Pancreas (tissue), 10 donors: Measurements from ENCODE around the gene LHFPL3. TPM values are rescaled to one million over a fixed set of nuclear protein-coding genes. Genes with fewer than 3 reads are reported as not detected.

Experiments
- ATAC-seq, 4 donors: fragments of 200-7000 bp; cut with Tn5 transposase; one replicate each; pipeline versions ENCODE4 v1.8.0 to v1.9.1; 2020; ENCODE audit warnings: mild to moderate bottlenecking in 4 of 4, moderate library complexity in 4 of 4
- DNase-seq, 6 donors: peaks; one replicate each; pipeline ENCODE4 v3.0.0-alpha.2; 2020
- FAIRE-seq: peaks from 2 replicates; lab custom pipeline; 2012; peaks lifted over from hg19 to GRCh38; lab: Jason Lieb, UNC
- H3K27ac ChIP-seq, 4 donors: fragments of 200-600 bp; sonication (generic); 1 replicate in 3 of 4; 2 replicates in 1 of 4; pipeline versions ENCODE4 v1.5.0 to v1.8.0; 2020
- H3K27me3 ChIP-seq, 4 donors: fragments of 200-600 bp; one replicate each; pipeline ENCODE4 v1.8.0; 2021
- H3K36me3 ChIP-seq, 3 donors: fragments of 200-600 bp; sonication (generic) in 1 of 3; one replicate each; pipeline versions ENCODE4 v1.5.0 to v1.8.0; 2020 to 2021
- H3K4me1 ChIP-seq, 3 donors: fragments of 200-600 bp; one replicate each; pipeline ENCODE4 v1.8.0; 2021
- H3K4me3 ChIP-seq, 4 donors: fragments of 200-600 bp; sonication (generic) in 2 of 4; one replicate each; pipeline versions ENCODE4 v1.5.0 to v1.8.0; 2020 to 2021
- H3K9me3 ChIP-seq, 4 donors: fragments of 200-600 bp; one replicate each; pipeline ENCODE4 v1.8.0; 2021
- WGBS, 2 donors: extraction: QIAGEN DNeasy Blood & Tissue Kit; methylation state at CpG; one replicate each; pipeline ENCODE4 v1.1.7; 2013; 5-methylcytosine and 5-hydroxymethylcytosine counted together
- intact Hi-C, 3 donors: fragments of 100-400 bp; cut with DNase I; formaldehyde crosslinking; loops; one replicate each; pipeline versions ENCODE4 v1.11.1 to v1.14.2; 2022
- polyA plus RNA-seq, 2 donors: library from polyadenylated mRNA; stranded (reverse); fragments of 200-250 nt; gene quantifications; one replicate each; pipeline ENCODE4 v1.2.3, GENCODE V29; 2013
- total RNA-seq, 6 donors: library from RNA; stranded (reverse); fragmentation: NEBNext Ultra II Directional in 4 of 6; extraction: Animal tissue kit (Norgen Biotek cat#: 25700) in 4 of 6; gene quantifications; one replicate each; pipeline versions ENCODE4 v1.2.1 to v1.2.4, GENCODE V29; 2021 to 2023
- TF ChIP-seq, protein P1 (sequence below), 4 donors: fragments of 200-600 bp; sonication (generic) in 3 of 4; IDR thresholded peaks; one replicate each; pipeline versions ENCODE4 v1.5.0 to v1.8.0; 2021; ENCODE audit warnings: antibody characterized with exemption in 4 of 4
- donor health status: healthy with polysubstance abuse.
- donor health status: DM: no; HTN: no; CAD: no; lungs with moderate emphysema.
- donor health status: DM: no; HTN: no; CAD: no.
- donor health status: control.
- donor health status: control.
- donor health status: Bipolar disorder and iron deficiency.
- donor health status: DM: yes; HTN: yes; CAD: no.
- donor health status: DM: no; HTN: no; CAD: no.
- donor health status: DM: no; HTN: no; CAD: no.
- donor health status: DM: yes; HTN: yes; CAD: no.

Gene LHFPL3
- total and polyA plus RNA-seq, 8 donors: not detected

GRCh38 chr7:104772405-104773345 is 444.3 kb downstream of the LHFPL3 start:
- FAIRE-seq: no peak
- TF ChIP-seq, protein P1, sequence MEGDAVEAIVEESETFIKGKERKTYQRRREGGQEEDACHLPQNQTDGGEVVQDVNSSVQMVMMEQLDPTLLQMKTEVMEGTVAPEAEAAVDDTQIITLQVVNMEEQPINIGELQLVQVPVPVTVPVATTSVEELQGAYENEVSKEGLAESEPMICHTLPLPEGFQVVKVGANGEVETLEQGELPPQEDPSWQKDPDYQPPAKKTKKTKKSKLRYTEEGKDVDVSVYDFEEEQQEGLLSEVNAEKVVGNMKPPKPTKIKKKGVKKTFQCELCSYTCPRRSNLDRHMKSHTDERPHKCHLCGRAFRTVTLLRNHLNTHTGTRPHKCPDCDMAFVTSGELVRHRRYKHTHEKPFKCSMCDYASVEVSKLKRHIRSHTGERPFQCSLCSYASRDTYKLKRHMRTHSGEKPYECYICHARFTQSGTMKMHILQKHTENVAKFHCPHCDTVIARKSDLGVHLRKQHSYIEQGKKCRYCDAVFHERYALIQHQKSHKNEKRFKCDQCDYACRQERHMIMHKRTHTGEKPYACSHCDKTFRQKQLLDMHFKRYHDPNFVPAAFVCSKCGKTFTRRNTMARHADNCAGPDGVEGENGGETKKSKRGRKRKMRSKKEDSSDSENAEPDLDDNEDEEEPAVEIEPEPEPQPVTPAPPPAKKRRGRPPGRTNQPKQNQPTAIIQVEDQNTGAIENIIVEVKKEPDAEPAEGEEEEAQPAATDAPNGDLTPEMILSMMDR (IDR thresholded peaks at IDR 0.05): no peak
- Histone ChIP-seq H3K9me3 (no peaks in the 10 kb centered on the region), H3K27ac (no peak overlapping the region), H3K36me3 (no peaks in the 10 kb centered on the region), H3K4me3 (no peak overlapping the region), H3K27me3 (no peaks in the 10 kb centered on the region), H3K4me1 (no peaks in the 10 kb centered on the region)
- intact Hi-C loops: no loop called here
- DNase-seq: no peak
- 43 to 44% methylated on average over 10 of the region's 10 CpGs for WGBS, 2 donors
- no peak for ATAC-seq

GRCh38 chr7:104773796-104774195 is 445.4 kb downstream of the LHFPL3 start:
- TF ChIP-seq, protein P1 (IDR thresholded peaks at IDR 0.05): no peak
- Histone ChIP-seq H3K9me3 (no peaks in the 10 kb centered on the region), H3K36me3 (no peaks in the 10 kb centered on the region), H3K27ac (no peak overlapping the region), H3K4me1 (no peaks in the 10 kb centered on the region), H3K4me3 (no peak overlapping the region), H3K27me3 (no peaks in the 10 kb centered on the region)
- 68% methylated on average over 5 of the region's 5 CpGs for WGBS, 2 donors
- no peak for ATAC-seq
- no peak for FAIRE-seq
- DNase-seq: no peak
- intact Hi-C loops: no loop called here

- no peak overlapping the region for H3K4me3 ChIP-seq
- H3K27me3 ChIP-seq: no peaks in the 10 kb centered on the region
- no peaks in the 10 kb centered on the region for H3K4me1 ChIP-seq
- FAIRE-seq (no peak), ATAC-seq (no peak), DNase-seq (no peak)
- no peak overlapping the region for H3K27ac ChIP-seq
- H3K9me3 ChIP-seq: no peaks in the 10 kb centered on the region
- TF ChIP-seq, protein P1 (IDR thresholded peaks at IDR 0.05): no peak
- intact Hi-C loops: no loop called here
- no peaks in the 10 kb centered on the region for H3K36me3 ChIP-seq
These were observed 447.1 kb downstream of the LHFPL3 start for GRCh38 chr7:104775531-104775930.

- H3K27me3 ChIP-seq: no peaks in the 10 kb centered on the region
- no peak overlapping the region for H3K4me3 ChIP-seq
- intact Hi-C loops: no loop called here
- WGBS, 2 donors: 56 to 57% methylated on average over 3 of the region's 3 CpGs
- TF ChIP-seq, protein P1 (IDR thresholded peaks at IDR 0.05): no peak
- no peak for FAIRE-seq
- no peak overlapping the region for H3K27ac ChIP-seq
- ATAC-seq: no peak
- H3K4me1 ChIP-seq: no peaks in the 10 kb centered on the region
- no peaks in the 10 kb centered on the region for H3K36me3 ChIP-seq
- no peaks in the 10 kb centered on the region for H3K9me3 ChIP-seq
- no peak for DNase-seq
These were observed 448.9 kb downstream of the LHFPL3 start for GRCh38 chr7:104777301-104777800.

- H3K9me3 ChIP-seq: no peaks in the 10 kb centered on the region
- H3K4me3 ChIP-seq: no peak overlapping the region
- H3K36me3 ChIP-seq: no peaks in the 10 kb centered on the region
- WGBS, 2 donors: 43 to 72% methylated on average over 2 of the region's 2 CpGs
- no peak for ATAC-seq
- H3K27ac ChIP-seq: no peak overlapping the region
- TF ChIP-seq, protein P1 (IDR thresholded peaks at IDR 0.05): no peak
- intact Hi-C loops: no loop called here
- H3K27me3 ChIP-seq: no peaks in the 10 kb centered on the region
- no peak for DNase-seq
- no peaks in the 10 kb centered on the region for H3K4me1 ChIP-seq
- FAIRE-seq: no peak
These were observed 451.5 kb downstream of the LHFPL3 start for GRCh38 chr7:104779888-104780287.
